T-helper 1 cell (primary cell): ENCODE measurements around the gene CDS2.

Experiments used
- DNase-seq, 5 donors: peaks; one replicate each; pipeline ENCODE4 v3.0.0-alpha.2; 2012 to 2020

Gene CDS2

GRCh38 chr20:5182615-5183254 lies 55.9 kb downstream of the CDS2 start:
- no peak for DNase-seq

- no peak for DNase-seq
Observed at GRCh38 chr20:5183731-5184474, 57.1 kb downstream of the CDS2 start.

GRCh38 chr20:5184684-5185083 lies 57.9 kb downstream of the CDS2 start:
- DNase-seq = no peak

DNA sequence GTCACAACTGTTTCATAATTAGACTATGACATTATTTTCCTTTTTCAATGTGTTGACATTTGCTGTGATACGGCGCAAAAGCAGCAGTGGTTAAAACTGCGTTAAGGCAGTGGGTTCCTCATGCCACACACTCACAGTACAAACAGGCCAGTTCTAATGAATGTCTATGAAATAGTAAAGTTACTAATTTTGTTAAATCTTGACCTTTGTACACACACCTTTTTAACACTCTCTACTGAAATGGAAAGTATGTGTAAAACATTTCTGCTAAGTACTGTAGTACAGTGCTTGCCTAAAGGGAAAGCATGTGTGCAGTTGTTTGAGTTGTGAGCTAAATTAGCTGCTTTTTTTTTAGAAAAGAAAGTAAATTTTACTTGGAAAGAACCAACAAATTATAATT lies 60.3 kb downstream of the CDS2 start:
- no peak for DNase-seq

- DNase-seq = no peak
Observed at GRCh38 chr20:5188736-5189135, 61.9 kb downstream of the CDS2 start.

DNA sequence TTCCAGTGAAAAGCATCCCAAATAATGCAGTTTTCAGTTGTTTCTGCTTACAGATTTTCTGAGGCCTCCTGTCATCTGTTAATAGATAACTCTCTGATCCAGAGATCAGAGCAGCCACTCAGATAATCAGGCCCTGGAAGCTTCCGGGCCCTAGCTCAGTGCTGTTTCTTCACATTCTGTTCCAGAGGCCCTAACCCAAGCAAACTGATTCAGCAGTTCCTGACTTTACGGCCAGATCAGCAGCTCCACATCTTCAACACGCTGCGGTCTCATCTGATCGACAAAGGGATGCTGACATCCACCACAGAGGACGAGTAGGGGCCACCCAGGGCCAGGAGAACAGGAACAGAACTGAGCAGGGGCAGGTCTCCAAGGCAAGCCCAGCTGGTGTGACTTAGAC lies 63.1 kb downstream of the CDS2 start:
- no peak for DNase-seq

- no peak for DNase-seq
Observed at GRCh38 chr20:5190444-5190843, 63.6 kb downstream of the CDS2 start.

DNA sequence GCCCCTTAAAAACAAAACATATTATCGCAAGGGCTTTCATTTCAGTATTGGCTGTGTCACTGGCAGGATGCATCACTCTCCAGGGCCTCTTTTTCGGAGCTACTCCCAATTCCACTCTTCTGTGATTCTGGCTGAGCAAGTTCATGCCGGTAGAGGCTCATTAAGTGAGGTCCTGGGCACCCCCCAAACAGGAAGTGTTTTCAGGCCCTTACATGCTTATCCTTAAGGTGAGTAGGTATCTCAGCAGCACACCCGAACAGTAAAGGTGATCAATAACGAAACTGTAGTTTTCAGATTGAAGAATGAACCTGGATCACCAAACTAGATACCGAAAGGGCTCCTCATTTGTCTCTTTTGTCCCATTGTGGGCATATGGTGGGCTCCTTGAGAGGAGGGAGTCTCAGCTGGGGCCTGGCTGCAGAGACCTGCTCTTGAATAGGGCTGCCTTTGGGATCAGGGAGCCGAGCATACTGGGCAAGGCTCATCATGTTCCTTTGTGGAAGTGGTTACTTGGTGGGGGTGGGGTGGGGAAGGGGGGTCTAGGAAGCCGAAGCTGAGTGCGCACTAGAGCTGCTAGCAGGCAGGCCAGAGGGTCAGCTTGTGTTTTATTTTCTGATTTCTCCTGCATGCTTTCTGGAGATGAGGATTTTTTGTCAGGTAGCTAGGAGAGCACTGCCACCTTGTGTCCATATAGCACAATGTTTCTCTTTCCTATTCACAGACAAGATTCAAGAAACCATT lies 65.2 kb downstream of the CDS2 start:
- DNase-seq = peak in 3 of 5 donors; percentile 17 to 63 (median 18)

DNA sequence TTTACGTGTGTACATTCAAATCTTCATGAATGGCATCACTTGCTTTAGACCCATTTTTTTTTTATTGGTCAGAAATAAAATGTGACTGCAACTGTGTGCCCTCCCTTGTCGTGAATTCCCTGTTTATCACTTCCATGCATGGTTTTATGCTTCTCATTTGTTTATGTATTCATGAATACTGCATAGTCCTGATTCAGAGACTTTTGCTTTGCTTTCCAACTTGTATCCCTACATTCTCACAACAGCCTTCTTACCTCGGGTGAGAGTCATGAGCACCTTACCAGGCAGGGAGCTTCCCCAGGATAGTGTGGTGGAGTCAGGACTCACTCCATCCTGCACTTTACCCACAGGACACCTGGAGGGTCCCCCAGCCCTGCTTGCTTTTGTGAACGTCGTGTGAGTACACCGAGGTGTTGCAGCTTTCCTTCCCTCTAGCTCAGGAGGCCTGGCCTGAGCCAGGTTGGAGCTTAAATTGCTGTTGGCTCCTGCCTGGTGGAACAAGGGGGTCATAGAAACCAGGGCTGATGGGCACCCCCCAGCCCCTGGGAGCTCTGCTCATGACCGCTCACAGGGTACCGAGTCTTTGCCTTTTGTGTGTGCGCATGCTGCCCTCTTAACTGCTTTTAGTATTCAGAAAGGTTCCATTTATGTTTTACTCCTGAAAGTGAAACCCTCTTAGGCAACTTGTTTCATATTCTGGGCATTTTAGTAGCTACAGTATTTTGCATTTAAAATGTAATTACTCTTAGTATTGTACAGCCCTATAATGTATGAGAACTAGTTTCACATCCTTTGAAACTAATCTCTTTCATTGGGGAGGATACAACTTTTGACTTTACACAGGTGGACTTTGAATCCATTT lies 66.0 kb downstream of the CDS2 start:
- DNase-seq = no peak

DNA sequence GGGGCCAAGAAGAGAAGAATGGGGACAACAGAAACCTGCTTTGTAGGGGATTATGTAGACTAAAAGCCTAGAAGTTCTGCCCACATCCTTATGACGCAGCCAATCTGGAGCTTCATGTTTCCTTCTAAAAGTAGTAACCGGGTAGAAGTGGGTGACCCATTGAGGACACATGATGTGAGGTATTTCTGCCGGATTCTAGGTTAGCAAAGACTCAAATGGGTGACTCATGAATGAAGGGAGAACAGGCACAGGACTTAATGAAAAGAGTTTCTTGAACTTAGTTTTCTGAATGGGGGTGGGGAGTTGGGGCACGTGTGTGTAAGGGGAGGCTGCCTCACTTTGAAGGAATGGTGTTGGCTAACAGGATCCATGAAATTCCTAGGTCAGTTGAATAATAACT lies 68.8 kb downstream of the CDS2 start:
- no peak for DNase-seq

DNA sequence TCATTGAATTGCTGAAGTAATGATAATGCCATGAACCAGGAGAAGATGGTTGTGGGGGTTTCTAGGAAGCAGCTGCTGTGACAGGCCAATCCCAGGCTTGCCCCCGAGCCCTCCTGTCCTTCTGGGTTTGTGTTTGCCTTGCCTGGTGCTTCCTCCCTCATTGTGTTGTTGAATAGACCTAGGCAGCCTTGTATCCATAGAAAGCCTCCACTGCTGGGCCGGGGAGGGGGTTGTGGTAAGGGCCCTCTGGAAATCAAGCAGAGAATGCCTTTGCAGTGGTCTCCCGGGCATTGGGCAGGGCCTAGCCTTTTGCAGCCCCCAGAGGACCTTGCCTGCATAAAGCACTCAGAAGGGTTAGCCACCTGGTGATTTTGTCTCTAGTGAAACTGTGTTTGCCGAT lies 69.3 kb downstream of the CDS2 start:
- DNase-seq = no peak

DNA sequence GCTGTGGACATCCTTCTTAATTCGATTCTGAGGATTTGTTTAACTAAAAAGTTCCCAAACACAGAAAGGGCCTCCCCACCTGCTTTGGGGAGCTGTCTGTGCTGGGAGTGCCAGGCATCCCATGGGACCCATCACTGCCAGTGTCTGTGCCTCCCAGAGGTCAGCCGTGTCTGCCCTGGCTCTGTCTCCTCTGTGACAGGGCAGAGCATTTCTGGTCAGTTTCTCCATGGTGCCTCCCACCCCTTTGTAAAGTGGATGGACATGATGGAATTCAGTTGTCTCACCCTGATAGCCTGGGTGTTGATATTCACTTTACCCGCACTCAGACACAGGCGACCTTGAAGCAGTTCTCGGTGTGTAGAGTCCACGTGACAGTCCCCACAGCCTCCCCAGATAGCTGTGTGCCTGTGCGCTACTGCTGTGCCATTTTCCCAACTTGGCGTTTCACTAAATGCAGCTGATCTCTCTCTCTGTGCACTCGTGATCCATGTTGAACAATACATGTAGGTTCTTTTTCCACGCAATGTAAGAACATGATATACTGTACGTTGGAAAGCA lies 70.5 kb downstream of the CDS2 start:
- no peak for DNase-seq

- DNase-seq = no peak
Observed at GRCh38 chr20:5197847-5198650, 71.2 kb downstream of the CDS2 start.

- no peak for DNase-seq
Observed at GRCh38 chr20:5198651-5198924, 71.8 kb downstream of the CDS2 start.

- no peak for DNase-seq
Observed at GRCh38 chr20:5203380-5203779, 76.6 kb downstream of the CDS2 start.

DNA sequence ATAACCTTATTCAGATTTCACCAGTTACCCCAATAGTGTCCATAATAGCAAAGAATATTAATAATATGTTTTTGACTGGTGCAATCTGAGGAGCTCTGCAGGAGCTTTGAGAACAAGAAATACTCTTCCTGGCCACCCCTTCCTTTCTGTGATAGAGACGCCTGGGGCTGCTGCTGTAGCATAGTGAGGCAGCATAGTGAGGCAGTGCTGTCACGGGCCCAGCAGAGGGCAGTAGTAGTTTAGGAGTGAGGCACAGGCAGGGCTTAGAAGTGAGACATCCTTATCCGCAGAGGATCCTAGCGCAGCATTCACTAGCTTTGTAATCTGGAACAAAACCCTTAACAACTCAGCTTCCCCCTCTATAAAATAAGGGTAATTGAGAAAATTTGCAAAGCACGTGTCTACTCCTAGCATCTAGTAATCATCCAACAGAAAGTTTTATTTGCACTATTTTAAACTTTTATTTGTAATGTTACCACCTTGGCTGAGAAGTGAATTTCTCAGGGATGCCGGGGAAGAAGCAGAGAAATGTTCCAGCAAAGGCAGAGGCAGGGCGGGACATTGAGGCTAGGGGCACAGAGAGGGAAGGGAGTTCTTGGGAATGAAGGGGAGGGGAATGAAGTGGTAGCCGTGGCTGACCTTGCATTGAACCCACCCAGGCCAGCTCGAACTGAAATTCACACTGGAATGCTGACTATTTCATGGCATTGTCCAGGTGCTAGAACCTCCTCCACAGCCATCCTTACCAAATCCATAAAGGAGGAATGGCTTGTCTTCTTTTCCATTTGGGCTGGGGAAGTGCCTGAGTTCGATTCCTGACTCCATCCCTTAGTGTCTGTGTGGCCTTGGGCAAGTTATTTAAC lies 78.8 kb downstream of the CDS2 start:
- DNase-seq = peak; percentile 24 to 55 (median 43)

DNA sequence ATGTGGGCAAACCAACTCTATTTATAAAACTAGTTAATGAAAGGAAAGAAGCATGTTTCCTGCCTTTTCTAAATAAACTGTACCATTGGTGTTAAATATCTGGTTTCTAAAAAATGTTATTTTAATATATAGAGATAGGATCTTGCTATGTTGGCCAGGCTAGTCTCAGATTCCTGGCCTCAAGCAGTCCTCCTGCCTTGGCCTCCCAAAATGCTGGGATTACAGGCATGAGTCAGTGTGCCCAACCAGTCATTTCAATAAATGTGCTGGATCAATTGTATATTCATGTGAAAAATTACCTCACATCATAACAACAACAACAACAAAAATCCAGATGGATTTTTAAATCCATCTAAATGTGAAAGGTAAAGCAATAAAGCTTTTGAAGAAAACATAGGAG lies 80.3 kb downstream of the CDS2 start:
- no peak for DNase-seq

GRCh38 chr20:5211803-5212714 lies 85.3 kb downstream of the CDS2 start:
- no peak for DNase-seq

DNA sequence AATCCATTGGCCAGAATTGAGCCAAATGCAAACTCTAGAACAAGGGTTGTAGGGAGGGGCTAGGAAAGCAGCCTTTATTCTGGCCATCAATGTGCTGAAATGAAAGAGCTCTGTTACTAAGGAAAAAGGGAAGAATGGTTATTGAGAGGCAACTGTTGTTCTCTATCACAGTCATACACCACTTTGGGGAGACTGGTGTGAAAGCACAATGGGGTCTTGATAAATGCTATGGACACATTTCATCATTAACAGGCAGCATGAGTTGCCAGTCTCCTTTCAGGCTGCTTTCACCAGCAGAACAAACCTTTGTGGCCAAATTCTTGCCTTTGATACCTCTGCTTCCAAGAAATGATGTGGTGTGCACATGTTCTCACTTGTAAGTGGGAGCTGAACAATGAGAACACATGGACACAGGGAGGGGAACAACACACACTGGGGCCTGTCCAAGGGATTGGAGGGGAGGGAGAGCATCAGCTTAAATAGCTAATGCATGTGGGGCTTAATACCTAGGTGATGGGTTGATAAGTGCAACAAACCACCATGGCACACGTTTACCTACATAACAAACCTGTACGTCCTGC lies 86.2 kb downstream of the CDS2 start:
- DNase-seq = no peak
